ENCODE results near the gene PCDHB11.

DNA sequence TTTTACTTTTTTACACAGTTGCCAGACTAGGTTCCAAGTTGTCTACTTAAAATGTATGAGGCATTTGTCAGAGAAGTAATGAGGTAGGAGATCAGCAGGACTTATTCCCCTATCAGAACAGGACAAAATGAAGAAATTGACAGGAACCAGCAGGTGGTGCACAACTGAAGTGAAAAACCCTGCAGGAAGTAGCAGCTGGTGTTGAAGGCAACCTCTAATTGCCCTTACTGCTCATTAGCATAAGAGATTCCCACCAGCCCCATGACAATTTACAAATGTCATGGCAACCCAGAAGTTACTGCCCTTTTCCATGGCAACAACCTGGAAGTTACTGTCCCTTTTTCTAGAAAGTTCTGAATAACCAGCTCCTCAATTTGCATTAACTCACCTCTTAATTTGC lies 51.1 kb downstream of the PCDHB11 start:
- TF ChIP-seq, protein P1, sequence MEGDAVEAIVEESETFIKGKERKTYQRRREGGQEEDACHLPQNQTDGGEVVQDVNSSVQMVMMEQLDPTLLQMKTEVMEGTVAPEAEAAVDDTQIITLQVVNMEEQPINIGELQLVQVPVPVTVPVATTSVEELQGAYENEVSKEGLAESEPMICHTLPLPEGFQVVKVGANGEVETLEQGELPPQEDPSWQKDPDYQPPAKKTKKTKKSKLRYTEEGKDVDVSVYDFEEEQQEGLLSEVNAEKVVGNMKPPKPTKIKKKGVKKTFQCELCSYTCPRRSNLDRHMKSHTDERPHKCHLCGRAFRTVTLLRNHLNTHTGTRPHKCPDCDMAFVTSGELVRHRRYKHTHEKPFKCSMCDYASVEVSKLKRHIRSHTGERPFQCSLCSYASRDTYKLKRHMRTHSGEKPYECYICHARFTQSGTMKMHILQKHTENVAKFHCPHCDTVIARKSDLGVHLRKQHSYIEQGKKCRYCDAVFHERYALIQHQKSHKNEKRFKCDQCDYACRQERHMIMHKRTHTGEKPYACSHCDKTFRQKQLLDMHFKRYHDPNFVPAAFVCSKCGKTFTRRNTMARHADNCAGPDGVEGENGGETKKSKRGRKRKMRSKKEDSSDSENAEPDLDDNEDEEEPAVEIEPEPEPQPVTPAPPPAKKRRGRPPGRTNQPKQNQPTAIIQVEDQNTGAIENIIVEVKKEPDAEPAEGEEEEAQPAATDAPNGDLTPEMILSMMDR (IDR thresholded peaks at IDR 0.05; ENCODE audit: low read length): no peak
- TF ChIP-seq EZH2 (IDR thresholded peaks at IDR 0.05; ENCODE audit: borderline replicate concordance, low read length): no peak
